ENCODE data around the gene GLTPD2.

Gene GLTPD2

GRCh38 chr17:4838309-4838785 lies 49.6 kb downstream of the GLTPD2 start:
- no peak for FAIRE-seq

GRCh38 chr17:4839221-4839620 lies 50.5 kb downstream of the GLTPD2 start:
- no peak for DNase-seq (ENCODE audit: insufficient read length, low spot score)
- no peak for FAIRE-seq

More at GRCh38 chr17:4838309-4838785, 49.6 kb downstream of the GLTPD2 start:
- DNase-seq (ENCODE audit: insufficient read length, low spot score) = no peak

All from HTR-8/SVneo (cell line).